SKM-1 treated with dmso at 0.1 percent for 144 hours (cell line): ENCODE results near the gene APIP.
"Not testable (repeated sequence)": the region's sequence is repeated elsewhere in the genome, so short reads cannot be mapped to it uniquely, and the experiment has no call there.

ENCODE experiments used
- DNase-seq: peaks from one replicate; lab custom pipeline; 2025; ENCODE audit not compliant: unreplicated experiment; lab: John Stamatoyannopoulos, UW

APIP gene

GRCh38 chr11:34926101-34926830, 10.1 kb upstream of the APIP start:
- peak; percentile 40 for DNase-seq

- no peak for DNase-seq
Measured at GRCh38 chr11:34924714-34925113, 8.5 kb upstream of the APIP start.

DNA sequence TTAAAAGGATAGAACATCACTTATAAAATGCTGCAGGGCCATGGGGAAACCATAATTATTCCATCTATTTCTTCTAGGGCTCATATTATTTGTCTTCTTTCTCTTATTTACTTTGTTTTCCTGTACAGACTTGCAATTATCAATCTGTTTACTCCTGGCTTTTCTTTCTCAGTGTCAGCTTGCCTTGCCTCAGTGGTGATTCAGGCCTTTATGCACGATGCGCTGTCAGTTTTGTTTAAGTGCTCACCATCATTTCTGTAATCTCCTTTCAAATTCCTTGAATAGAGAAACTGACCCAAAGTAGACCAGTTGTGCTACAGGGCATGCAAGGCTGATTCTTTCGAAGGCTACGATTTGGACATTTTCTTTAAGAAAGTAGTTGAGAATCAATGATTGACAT, 5.0 kb upstream of the APIP start:
- DNase-seq: no peak

DNA sequence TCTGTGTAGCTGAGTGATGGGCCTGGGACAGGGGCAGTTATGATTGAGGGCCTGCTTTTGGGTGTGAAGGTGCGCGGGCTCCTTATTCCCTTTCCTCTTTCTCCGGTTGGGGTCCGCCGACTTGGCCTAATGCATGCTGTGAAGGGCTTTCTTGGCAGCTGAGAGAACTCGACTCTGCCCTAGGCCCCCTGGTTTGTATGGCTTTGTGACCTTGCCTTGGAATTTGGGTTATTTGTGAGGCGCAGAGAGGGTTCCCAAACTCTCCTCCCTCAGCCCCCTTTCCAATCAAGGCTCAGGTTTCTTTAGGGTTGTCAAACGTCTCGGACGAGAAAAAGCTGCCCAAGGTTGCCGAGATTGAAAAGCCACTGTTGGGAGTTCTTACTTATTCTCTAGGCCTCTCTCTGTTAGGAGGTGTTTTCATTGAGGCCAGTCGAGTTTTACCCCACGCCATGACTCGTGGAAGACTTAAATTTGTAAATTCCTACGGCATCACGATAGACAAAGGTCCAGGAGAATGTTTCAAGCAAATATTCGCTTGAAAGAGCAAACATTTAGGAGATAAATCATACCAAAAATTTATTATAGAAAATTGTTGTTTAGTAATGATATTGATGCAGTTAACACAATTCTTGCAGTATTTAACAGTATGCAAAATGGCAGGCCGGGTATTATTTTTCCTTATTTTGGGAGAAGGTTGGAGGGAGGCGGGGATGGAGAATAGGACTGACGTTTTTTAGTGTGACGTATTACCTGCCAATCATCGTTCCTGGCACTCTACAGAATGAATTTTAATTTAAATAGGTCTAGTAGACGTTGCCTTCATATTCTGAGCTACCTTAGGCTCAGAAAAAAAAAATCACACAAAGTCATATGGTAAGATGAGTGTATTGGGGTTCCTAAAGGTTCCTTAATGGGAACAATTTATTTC, 928 bp upstream of the APIP start:
- no peak for DNase-seq

DNA sequence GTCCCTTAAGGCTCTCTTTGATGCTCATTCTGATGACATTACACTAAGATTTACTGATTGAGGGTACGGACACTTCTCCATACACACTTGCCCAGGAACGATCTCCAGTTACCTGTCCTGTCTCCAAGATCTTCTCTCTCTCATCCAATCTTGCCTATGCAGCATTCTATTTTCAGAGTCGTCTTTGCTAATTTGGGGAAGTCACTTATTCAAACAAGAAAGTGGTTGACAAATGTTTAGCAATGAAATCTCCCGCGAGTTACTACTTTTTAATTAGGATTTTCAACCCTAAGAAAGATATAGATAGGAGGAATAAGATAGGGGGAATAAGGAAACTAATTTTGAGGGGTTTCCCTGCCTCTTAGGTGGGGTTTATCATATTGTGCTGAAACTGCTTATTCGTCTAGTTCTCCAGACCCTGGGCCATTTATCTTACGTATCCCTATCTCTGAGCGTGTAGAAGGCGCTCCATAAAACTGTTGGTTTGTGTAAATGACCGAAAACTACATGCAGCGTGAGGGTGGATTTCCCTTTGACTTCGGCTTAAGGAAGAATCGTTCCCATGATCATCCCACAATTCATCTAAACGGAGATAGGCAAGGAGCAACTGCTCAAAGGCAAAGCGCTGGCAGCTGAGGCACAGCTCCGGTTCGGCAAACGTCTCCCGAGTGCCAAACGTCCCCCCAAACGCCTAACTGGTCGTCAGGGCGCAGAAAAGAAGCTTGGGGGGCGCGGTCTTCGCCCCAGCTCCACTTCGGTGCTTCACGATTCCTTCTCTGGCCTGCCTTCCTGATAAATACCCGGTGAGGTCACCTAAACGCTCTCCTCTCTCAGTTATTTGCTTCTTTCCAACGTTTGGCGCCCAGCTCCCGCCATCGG, 804 bp downstream of the APIP start:
- DNase-seq: no peak

DNA sequence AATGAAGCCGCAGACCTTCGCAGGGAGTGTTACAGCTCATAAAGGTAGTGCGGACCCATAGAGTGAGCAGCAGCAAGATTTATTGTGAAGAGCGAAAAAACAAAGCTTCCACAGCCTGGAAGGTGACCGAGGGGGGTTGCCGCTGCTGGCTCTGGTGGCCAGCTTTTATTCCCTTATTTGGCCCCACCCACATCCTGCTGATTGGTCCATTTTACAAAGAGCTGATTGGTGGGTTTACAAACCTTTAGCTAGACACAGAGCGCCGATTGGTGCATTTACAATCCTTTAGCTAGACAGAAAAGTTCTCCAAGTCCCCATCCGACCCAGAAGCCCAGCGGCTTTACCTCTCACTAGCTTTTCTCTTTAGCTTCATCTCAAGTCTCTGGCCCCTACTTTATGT, 2.6 kb downstream of the APIP start:
- DNase-seq: not testable (repeated sequence)

DNA sequence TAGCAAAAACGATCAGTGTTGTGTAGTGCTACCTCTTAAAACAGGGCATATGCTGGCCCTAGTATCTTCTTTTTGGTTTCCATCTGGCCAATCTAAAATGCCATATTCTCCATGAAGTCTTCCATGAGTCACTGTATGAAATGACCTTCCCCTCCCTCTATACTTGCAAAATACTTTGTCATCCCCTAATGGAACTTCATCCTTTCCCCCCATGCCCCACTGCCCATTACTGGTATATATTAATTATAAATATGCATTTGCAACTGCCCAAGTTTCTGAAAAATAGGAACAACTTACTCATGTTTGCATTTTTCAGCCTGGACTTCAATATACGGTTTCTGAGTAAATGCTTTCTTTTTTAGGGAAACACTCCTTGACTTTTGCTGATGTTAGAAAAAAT, 4.5 kb downstream of the APIP start:
- DNase-seq: no peak

GRCh38 chr11:34910817-34911216, 5.4 kb downstream of the APIP start:
- no peak for DNase-seq

DNA sequence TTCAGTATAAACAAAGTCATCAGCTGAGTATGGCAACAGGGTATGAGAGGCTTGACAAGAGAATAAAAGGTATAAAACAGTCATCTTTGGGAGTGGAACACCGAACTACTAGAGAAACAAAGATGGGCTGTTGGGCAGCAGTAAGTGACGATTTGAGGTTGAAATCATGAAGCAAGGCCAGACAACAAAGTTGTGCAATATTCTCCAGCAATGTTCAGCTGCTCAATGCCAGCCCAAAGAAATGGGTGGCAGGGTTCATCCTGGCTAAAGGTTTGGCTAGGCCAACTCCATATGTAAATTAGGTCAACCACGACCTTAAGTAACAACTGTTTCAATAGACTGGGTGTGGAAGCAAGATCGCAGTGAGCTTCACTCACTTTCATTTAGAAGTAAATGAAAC, 6.2 kb downstream of the APIP start:
- peak; percentile 48 for DNase-seq

DNA sequence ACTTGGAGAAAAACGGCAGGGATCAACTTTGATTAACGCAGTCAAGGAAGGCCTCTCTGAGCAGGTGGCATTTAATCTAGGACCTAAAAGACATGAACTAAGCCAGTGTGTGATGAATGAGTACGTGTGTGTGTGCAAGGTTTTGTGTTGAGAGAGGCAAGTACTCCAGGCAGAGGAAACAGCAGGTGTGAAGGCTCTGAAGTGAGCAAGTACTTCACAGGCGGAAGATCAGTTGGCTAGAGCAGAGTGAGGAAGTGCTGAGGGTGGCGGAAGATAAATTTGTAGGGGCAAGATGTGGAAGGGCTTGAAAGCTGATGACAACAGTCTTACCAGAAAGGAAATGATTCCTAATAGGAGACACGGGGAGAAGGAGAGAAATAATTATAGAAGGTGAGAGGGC, 6.8 kb downstream of the APIP start:
- DNase-seq: no peak

- no peak for DNase-seq
Measured at GRCh38 chr11:34907934-34908593, 8.1 kb downstream of the APIP start.

DNA sequence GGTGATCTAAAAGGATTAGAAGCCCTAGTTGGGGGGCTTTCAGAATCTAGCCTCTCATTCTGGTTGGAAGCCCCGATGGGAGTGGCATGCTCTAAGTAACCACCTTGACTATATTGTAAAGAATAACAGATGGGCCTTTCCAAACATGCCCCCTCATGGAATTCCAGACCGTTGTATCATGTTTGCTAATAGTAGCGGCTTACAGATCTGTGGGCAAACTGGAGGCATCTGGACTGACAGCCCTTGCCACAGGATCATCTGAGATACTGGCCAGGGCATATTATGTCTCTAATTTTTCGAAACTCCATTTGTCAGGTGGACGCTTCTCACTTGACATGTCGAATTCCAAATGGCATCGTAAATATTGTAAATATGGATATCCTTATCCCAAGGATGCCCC, 10.5 kb downstream of the APIP start:
- no peak for DNase-seq

GRCh38 chr11:34904421-34904955, 11.7 kb downstream of the APIP start:
- no peak for DNase-seq

- DNase-seq: no peak
Measured at GRCh38 chr11:34899633-34900016, 16.6 kb downstream of the APIP start.

DNA sequence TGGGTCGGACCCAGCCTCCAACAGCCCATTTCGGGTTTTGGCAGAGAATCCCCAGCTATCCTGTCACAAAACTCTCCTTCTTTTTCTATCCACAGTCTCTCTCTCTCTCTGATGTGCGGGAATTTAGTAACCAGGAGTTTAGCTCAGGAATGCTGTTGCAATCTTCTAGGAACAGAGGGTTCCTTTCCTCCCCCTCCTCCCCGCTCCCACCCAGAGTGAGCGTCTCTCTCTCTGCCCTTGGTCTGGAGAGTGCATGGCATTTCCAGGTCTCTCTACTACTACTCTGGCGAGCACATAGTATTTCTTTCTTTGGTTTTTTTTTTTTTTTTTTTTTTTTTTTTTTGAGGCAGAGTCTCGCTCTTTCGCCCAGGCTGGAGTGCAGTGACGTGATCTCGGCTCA, 17.7 kb downstream of the APIP start:
- DNase-seq: no peak

- no peak for DNase-seq
Measured at GRCh38 chr11:34897171-34897870, 18.9 kb downstream of the APIP start.

GRCh38 chr11:34896191-34896590, 20.0 kb downstream of the APIP start:
- DNase-seq: not testable (repeated sequence)

DNA sequence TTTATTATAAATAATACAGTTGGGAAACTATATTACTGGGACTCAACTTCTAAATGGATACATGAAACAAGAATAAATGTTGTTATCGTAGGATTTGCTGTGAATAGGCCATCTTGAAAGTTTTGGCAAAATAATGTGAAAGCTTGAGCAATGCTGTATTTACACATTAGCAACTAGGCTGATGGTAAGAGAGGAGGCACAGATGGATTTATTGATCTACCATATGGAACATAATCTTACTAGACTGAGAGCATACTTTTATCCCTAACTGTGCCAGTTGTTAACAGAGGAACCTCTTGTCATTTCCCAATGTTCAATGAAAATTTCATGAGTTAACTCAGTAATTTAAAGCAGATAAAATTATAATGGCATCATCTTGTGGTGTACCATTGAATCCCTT, 22.8 kb downstream of the APIP start:
- no peak for DNase-seq

DNA sequence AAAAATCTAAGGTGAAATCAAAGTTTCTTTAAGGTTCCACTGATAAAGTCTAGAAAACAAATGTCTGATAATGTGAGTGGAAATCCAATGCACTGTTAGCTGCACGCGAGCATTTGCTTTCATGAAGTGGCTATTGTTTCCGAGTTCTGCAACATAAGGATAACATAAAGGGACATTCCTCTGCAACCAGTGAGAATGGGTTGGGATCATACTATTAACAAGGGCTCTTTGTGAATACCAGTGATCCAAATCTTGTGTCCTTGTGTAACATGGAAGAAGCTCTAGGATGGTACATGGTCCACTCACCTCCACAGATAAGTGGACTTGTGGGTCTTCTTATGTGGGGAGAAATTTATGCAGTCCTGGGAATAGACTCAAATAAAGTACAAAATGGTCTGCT, 24.6 kb downstream of the APIP start:
- DNase-seq: no peak

DNA sequence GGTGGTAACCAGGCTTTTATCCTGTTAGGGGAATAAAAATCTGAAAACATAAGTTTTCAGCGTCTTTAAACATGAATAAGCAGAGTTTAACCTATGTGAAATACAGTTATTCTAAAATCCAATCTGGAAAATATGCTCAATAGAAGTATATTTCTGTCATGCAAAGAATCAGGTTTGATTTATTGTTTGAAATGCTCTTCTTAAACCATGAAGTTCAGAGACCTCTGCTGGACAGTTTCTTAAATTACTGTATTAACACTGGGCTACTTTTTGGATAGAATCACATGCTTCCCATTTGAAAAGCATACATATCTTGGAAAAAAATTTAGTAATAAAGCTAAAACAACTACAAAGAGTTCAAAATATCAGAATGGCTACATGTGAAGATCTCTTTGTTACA, 25.4 kb downstream of the APIP start:
- DNase-seq: peak; percentile 27
